Tibial artery (tissue), 4 donors: ENCODE data around the gene PHETA2.

Source experiments
- DNase-seq, 2 donors: peaks; one replicate each; pipeline ENCODE4 v3.0.0-alpha.2; 2019
- H3K27ac ChIP-seq, 2 donors: fragments of 200-600 bp; sonication (generic) in 1 of 2; 1 replicate in 1 of 2; 2 replicates in 1 of 2; pipeline ENCODE4 v1.5.1; 2018 to 2019; ENCODE audit warnings: mild to moderate bottlenecking in 1 of 2
- H3K27me3 ChIP-seq, 2 donors: fragments of 200-600 bp; sonication (generic) in 1 of 2; one replicate each; pipeline versions ENCODE4 v1.5.1 to v1.6.0; 2016 to 2019
- H3K36me3 ChIP-seq, 3 donors: fragments of 200-600 bp; sonication (generic) in 2 of 3; one replicate each; pipeline ENCODE4 v1.5.1; 2016 to 2019; ENCODE audit warnings: mild to moderate bottlenecking in 2 of 3
- H3K4me1 ChIP-seq, 4 donors: fragments of 200-600 bp; sonication (generic) in 2 of 4; 1 replicate in 3 of 4; 2 replicates in 1 of 4; pipeline ENCODE4 v1.5.1; 2016 to 2019
- H3K4me3 ChIP-seq, 2 donors: fragments of 200-600 bp; sonication (generic) in 1 of 2; 1 replicate in 1 of 2; 2 replicates in 1 of 2; pipeline ENCODE4 v1.5.1; 2018 to 2019; ENCODE audit warnings: mild to moderate bottlenecking in 2 of 2
- H3K9me3 ChIP-seq, 3 donors: fragments of 200-600 bp; sonication (generic) in 1 of 3; one replicate each; pipeline ENCODE4 v1.5.1; 2016 to 2019
- CTCF ChIP-seq, 2 experiments: fragments of 200-600 bp in 1 of 2; fragments of 450-650 bp in 1 of 2; IDR thresholded peaks; one replicate each; pipeline ENCODE4 v1.5.1; 2017 to 2019; ENCODE audit warnings: antibody characterized with exemption in 2 of 2, mild to moderate bottlenecking in 1 of 2, moderate library complexity in 1 of 2
- intact Hi-C: fragments of 100-400 bp; cut with DNase I; formaldehyde crosslinking; loops from one replicate; pipeline ENCODE4 v1.15.0; 2023; ENCODE audit warnings: low total_unique reads

The PHETA2 gene

GRCh38 chr22:42074132-42074811 lies at the start of gene PHETA2:
TSS of gene PHETA2 (plus strand) at chr22:42074248. CDS start at chr22:42077294, 3,046 bp downstream.
- Histone ChIP-seq H3K4me1 (peaks cover 0 to 63% (median 47%) of the 10 kb centered on the region in 4 donors), H3K4me3 (peak within 1 kb of the TSS; percentile 73 to 82), H3K27ac (peak within 1 kb of the TSS; percentile 96 to 97), H3K27me3 (no peaks in the 10 kb centered on the region), H3K36me3 (peaks cover 0 to 22% (median 9%) of the 10 kb centered on the region in 3 donors), H3K9me3 (no peaks in the 10 kb centered on the region)
- peak; percentile 51 to 54 for TF ChIP-seq CTCF (IDR thresholded peaks at IDR 0.05)
- DNase-seq = peak in 1 of 2 donors; percentile 78
- intact Hi-C loops = loop anchor here (10.0 kb wide), 1 partner anchor 239 kb away; the partner anchor contains the start of gene SREBF2

- H3K36me3 ChIP-seq = no peaks in the 10 kb centered on the region
- H3K27me3 ChIP-seq = no peaks in the 10 kb centered on the region
- peaks cover 0 to 9% (median 0%) of the 10 kb centered on the region in 4 donors for H3K4me1 ChIP-seq
- H3K27ac ChIP-seq = no peak overlapping the region
- TF ChIP-seq CTCF (IDR thresholded peaks at IDR 0.05) = no peak
- intact Hi-C loops = no loop called here
- H3K9me3 ChIP-seq = no peaks in the 10 kb centered on the region
- H3K4me3 ChIP-seq = no peak overlapping the region
- no peak for DNase-seq
These were observed 48.6 kb upstream of the PHETA2 start for GRCh38 chr22:42025421-42025820.

- no peak for TF ChIP-seq CTCF (IDR thresholded peaks at IDR 0.05)
- no peaks in the 10 kb centered on the region for H3K9me3 ChIP-seq
- no peak for DNase-seq
- no peak overlapping the region for H3K4me3 ChIP-seq
- H3K4me1 ChIP-seq = peaks cover 0 to 9% (median 0%) of the 10 kb centered on the region in 4 donors
- H3K27ac ChIP-seq = no peak overlapping the region
- intact Hi-C loops = no loop called here
- H3K36me3 ChIP-seq = peaks cover 0 to 7% (median 0%) of the 10 kb centered on the region in 3 donors
- H3K27me3 ChIP-seq = no peaks in the 10 kb centered on the region
These were observed 47.3 kb upstream of the PHETA2 start for GRCh38 chr22:42026705-42027104.

- TF ChIP-seq CTCF (IDR thresholded peaks at IDR 0.05) = no peak
- H3K4me3 ChIP-seq = no peak overlapping the region
- H3K36me3 ChIP-seq = peaks cover 0 to 7% (median 0%) of the 10 kb centered on the region in 3 donors
- no peaks in the 10 kb centered on the region for H3K4me1 ChIP-seq
- H3K27ac ChIP-seq = no peak overlapping the region
- intact Hi-C loops = no loop called here
- peaks cover 0 to 9% (median 0%) of the 10 kb centered on the region in 3 donors for H3K9me3 ChIP-seq
- H3K27me3 ChIP-seq = no peaks in the 10 kb centered on the region
- no peak for DNase-seq
These were observed 40.5 kb upstream of the PHETA2 start for GRCh38 chr22:42033263-42034181.

GRCh38 chr22:42035256-42035655 lies 38.8 kb upstream of the PHETA2 start:
- Histone ChIP-seq H3K27me3 (no peaks in the 10 kb centered on the region), H3K4me3 (no peak overlapping the region), H3K9me3 (peaks cover 0 to 9% (median 0%) of the 10 kb centered on the region in 3 donors), H3K36me3 (peaks cover 0 to 7% (median 0%) of the 10 kb centered on the region in 3 donors), H3K27ac (no peak overlapping the region), H3K4me1 (no peaks in the 10 kb centered on the region)
- TF ChIP-seq CTCF (IDR thresholded peaks at IDR 0.05) = no peak
- no peak for DNase-seq
- intact Hi-C loops = no loop called here
